ENCODE measurements around the gene TMTC1.

TMTC1 gene

DNA sequence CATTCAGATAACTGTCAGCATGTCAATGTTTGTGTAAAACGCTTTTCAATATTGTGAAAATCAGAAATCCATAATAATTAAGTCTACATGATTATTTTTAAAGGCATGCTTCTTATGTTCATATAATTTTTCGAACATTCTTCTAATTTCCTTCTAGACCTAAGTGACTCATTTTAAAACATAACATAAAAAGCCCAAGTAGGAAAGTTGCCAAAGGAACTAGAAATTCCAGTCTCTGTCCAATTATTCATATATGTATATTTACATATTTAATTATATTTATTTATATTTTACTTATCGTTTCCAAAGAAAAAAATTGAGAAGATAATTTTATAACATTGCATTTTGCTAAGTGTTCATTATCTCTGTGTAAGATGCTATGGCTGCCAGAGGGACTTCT is 110.4 kb downstream of the TMTC1 start:
- TF ChIP-seq FOXM1 (IDR thresholded peaks at IDR 0.05; ENCODE audit: borderline replicate concordance, low read depth) (no peak), RAD21 (IDR thresholded peaks at IDR 0.05; ENCODE audit: low read depth) (no peak), CEBPB (IDR thresholded peaks at IDR 0.05) (no peak), NFIC (IDR thresholded peaks at IDR 0.05) (no peak), TEAD4 (IDR thresholded peaks at IDR 0.05) (no peak)

DNA sequence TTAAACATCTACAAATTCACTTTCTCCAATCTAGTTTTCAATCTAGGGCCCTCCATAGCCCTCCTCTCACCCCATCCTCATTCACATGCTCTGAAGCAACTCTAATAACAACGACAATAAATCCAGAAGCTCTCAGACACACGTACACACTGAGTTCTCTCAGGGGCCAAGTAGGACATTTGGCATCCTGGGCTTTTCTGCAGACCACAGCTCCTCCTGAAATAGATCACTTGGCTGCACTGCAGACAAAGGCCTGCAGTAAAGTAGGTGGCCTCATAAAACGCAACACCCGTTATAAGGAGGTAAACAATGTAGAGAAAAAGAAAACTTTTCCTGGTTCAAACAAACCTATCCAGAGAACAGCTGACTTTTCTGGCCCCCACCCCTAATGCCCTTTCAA is 111.2 kb downstream of the TMTC1 start:
- TF ChIP-seq EGR1 (IDR thresholded peaks at IDR 0.05): no peak
- TF ChIP-seq, protein P1, sequence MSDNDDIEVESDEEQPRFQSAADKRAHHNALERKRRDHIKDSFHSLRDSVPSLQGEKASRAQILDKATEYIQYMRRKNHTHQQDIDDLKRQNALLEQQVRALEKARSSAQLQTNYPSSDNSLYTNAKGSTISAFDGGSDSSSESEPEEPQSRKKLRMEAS (IDR thresholded peaks at IDR 0.05): no peak
- TF ChIP-seq, protein P2, sequence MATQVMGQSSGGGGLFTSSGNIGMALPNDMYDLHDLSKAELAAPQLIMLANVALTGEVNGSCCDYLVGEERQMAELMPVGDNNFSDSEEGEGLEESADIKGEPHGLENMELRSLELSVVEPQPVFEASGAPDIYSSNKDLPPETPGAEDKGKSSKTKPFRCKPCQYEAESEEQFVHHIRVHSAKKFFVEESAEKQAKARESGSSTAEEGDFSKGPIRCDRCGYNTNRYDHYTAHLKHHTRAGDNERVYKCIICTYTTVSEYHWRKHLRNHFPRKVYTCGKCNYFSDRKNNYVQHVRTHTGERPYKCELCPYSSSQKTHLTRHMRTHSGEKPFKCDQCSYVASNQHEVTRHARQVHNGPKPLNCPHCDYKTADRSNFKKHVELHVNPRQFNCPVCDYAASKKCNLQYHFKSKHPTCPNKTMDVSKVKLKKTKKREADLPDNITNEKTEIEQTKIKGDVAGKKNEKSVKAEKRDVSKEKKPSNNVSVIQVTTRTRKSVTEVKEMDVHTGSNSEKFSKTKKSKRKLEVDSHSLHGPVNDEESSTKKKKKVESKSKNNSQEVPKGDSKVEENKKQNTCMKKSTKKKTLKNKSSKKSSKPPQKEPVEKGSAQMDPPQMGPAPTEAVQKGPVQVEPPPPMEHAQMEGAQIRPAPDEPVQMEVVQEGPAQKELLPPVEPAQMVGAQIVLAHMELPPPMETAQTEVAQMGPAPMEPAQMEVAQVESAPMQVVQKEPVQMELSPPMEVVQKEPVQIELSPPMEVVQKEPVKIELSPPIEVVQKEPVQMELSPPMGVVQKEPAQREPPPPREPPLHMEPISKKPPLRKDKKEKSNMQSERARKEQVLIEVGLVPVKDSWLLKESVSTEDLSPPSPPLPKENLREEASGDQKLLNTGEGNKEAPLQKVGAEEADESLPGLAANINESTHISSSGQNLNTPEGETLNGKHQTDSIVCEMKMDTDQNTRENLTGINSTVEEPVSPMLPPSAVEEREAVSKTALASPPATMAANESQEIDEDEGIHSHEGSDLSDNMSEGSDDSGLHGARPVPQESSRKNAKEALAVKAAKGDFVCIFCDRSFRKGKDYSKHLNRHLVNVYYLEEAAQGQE (IDR thresholded peaks at IDR 0.05; ENCODE audit: low read depth): no peak
- TF ChIP-seq RAD21 (IDR thresholded peaks at IDR 0.05; ENCODE audit: low read depth): no peak
- TF ChIP-seq, protein P3, sequence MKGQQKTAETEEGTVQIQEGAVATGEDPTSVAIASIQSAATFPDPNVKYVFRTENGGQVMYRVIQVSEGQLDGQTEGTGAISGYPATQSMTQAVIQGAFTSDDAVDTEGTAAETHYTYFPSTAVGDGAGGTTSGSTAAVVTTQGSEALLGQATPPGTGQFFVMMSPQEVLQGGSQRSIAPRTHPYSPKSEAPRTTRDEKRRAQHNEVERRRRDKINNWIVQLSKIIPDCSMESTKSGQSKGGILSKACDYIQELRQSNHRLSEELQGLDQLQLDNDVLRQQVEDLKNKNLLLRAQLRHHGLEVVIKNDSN (IDR thresholded peaks at IDR 0.05): no peak
- no peak for TF ChIP-seq NFIC (IDR thresholded peaks at IDR 0.05)
- TF ChIP-seq TCF12 (IDR thresholded peaks at IDR 0.05; ENCODE audit: low read depth): no peak
- no peak for TF ChIP-seq TEAD4 (IDR thresholded peaks at IDR 0.05)
- TF ChIP-seq FOXM1 (IDR thresholded peaks at IDR 0.05; ENCODE audit: borderline replicate concordance, low read depth): no peak
- TF ChIP-seq CREB1 (IDR thresholded peaks at IDR 0.05; ENCODE audit: low read depth): no peak
- no peak for TF ChIP-seq CEBPB (IDR thresholded peaks at IDR 0.05)
- TF ChIP-seq EP300 (IDR thresholded peaks at IDR 0.05; ENCODE audit: borderline replicate concordance): no peak

DNA sequence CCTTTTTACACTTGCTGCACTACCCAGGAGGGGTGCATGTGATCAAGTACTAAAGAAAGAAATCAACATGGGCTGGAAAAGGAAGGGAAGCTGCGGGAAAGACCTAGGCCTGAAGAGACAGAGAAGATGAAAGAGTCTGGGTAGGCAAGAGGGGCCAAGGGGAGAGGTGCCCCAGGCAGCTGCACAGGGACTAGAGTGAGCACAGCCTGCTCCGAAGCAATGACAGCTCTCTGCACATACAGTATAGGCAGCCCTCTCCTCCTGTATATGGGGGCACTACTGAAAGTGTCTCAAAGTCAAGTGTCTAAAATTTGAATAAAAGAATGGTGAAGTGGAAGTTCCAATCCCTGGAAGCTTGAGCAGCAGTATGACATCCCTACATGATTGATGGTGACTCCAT is 112.0 kb downstream of the TMTC1 start:
- no peak for TF ChIP-seq RAD21 (IDR thresholded peaks at IDR 0.05; ENCODE audit: low read depth)

DNA sequence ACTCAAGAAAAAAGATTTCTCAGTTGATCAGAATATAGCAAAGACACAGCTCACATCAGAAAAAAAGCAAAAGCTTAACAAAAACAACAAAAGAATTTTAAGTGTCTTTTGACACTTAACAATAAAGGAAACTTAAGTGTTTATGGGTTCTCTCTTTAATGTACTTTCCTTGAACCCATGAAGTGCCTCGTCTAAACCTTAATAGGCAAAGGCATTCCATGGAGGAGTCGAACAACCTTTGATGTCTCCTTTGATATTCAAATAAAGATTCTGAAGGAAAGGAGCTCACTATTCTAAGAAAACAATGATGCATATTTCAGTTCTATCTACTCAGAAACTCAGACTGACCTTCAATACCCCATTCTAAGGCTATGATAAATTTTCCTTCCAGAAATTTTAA is 116.7 kb downstream of the TMTC1 start:
- TF ChIP-seq, protein P3 (IDR thresholded peaks at IDR 0.05): no peak
- TF ChIP-seq FOXM1 (IDR thresholded peaks at IDR 0.05; ENCODE audit: borderline replicate concordance, low read depth) (no peak), CREB1 (IDR thresholded peaks at IDR 0.05; ENCODE audit: low read depth) (no peak), EP300 (IDR thresholded peaks at IDR 0.05; ENCODE audit: borderline replicate concordance) (no peak), TEAD4 (IDR thresholded peaks at IDR 0.05) (no peak), TCF12 (IDR thresholded peaks at IDR 0.05; ENCODE audit: low read depth) (no peak), EGR1 (IDR thresholded peaks at IDR 0.05) (no peak), YY1 (IDR thresholded peaks at IDR 0.05; ENCODE audit: low read depth) (no peak), CEBPB (IDR thresholded peaks at IDR 0.05) (no peak), NFIC (IDR thresholded peaks at IDR 0.05) (no peak), TAF1 (IDR thresholded peaks at IDR 0.05; ENCODE audit: low read depth) (no peak), RAD21 (IDR thresholded peaks at IDR 0.05; ENCODE audit: low read depth) (no peak), ZBTB7A (IDR thresholded peaks at IDR 0.05; ENCODE audit: low read depth) (no peak)
- TF ChIP-seq, protein P2 (IDR thresholded peaks at IDR 0.05; ENCODE audit: low read depth): no peak
- TF ChIP-seq, protein P1 (IDR thresholded peaks at IDR 0.05): no peak

DNA sequence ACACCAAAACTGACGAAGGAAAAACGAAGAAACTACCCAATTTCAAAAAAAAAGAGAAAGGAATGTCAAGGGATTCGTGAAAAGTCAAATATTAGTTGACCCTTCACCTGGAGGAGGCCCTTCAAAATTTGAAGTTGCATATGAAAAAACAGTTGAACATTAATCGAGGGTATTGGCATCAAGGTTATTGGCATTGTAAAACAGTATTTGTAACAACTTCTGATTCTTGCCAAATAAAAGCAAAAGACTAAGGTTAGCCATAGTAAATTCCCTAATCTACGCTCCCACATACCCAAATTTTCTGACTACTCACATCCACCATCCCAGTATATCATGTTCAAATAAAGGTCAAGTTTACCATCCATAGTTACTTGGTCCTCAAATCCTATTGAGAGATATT is 118.6 kb downstream of the TMTC1 start:
- no peak for TF ChIP-seq EP300 (IDR thresholded peaks at IDR 0.05; ENCODE audit: borderline replicate concordance)
- TF ChIP-seq CREB1 (IDR thresholded peaks at IDR 0.05; ENCODE audit: low read depth): no peak
- TF ChIP-seq EGR1 (IDR thresholded peaks at IDR 0.05): no peak
- TF ChIP-seq, protein P3 (IDR thresholded peaks at IDR 0.05): no peak

DNA sequence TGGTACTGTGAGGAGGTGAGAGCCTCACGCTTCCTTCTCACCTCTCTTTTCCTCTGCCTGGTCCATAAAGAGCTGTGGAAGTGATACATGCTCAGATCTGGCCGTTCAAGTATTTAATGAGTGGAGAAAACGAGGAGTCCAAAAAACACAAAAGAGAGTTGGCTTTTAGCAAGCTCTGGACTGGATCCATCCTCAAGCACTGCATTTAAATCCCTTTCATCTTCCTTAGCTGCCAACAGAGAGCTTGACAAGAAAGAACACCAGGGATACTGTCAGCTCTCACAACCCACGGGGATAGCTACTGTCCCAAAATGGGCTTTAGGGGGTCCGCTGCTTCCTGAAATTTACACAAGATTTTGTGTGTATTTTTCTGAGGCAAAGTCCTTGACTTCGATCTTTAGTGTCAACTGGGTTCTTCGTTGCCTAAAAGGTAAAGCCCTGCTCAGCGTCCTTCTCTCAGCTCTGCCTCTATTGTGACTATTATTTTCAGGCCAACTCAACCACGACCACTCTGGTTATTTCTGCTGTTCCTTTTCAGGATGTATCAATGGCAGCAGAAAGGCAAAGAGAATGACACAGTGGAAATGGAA is 120.9 kb downstream of the TMTC1 start:
- TF ChIP-seq, protein P1 (IDR thresholded peaks at IDR 0.05): no peak
- no peak for TF ChIP-seq TCF12 (IDR thresholded peaks at IDR 0.05; ENCODE audit: low read depth)
- TF ChIP-seq YY1 (IDR thresholded peaks at IDR 0.05; ENCODE audit: low read depth): no peak
- TF ChIP-seq CEBPB (IDR thresholded peaks at IDR 0.05): no peak
- no peak for TF ChIP-seq EP300 (IDR thresholded peaks at IDR 0.05; ENCODE audit: borderline replicate concordance)
- TF ChIP-seq EGR1 (IDR thresholded peaks at IDR 0.05): no peak
- TF ChIP-seq NFIC (IDR thresholded peaks at IDR 0.05): no peak
- no peak for TF ChIP-seq TAF1 (IDR thresholded peaks at IDR 0.05; ENCODE audit: low read depth)
- TF ChIP-seq, protein P2 (IDR thresholded peaks at IDR 0.05; ENCODE audit: low read depth): no peak
- TF ChIP-seq, protein P3 (IDR thresholded peaks at IDR 0.05): no peak
- TF ChIP-seq TEAD4 (IDR thresholded peaks at IDR 0.05): no peak
- no peak for TF ChIP-seq ZBTB7A (IDR thresholded peaks at IDR 0.05; ENCODE audit: low read depth)
- no peak for TF ChIP-seq CREB1 (IDR thresholded peaks at IDR 0.05; ENCODE audit: low read depth)
- TF ChIP-seq FOXM1 (IDR thresholded peaks at IDR 0.05; ENCODE audit: borderline replicate concordance, low read depth): no peak
- TF ChIP-seq RAD21 (IDR thresholded peaks at IDR 0.05; ENCODE audit: low read depth): no peak
